Measurements from ENCODE around the gene PRTFDC1.
A peak's percentile ranks its signal among the peaks of the same experiment; 100 is the strongest.
"Not testable (repeated sequence)": the region's sequence is repeated elsewhere in the genome, so short reads cannot be mapped to it uniquely, and the experiment has no call there.

Gene PRTFDC1

DNA sequence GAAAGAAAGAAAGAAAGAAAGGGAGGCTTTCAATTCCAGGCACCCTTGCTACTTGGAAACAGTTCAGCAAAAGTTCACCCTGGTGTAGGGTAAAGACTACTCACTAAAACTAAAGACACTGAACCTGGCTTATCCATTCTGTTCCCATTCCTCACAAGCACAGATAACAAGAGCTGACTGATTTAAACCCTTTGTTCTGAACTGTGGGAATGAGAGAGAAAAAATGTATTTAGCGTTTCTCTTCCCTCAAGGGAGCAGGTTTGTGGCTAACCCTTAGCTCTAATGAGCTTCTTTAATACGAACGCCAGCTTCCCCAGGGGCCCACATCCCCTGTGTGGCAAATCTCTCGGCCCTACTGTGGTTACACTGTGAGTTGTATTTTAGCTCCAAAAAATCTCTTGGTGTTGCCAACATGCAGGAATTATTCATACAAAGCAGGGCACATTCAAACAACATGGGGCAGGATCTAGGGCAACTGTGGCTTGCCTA lies 23.3 kb downstream of the PRTFDC1 start:
- peak; percentile 94 for DNase-seq

- no peak for DNase-seq
These were observed 24.2 kb downstream of the PRTFDC1 start for GRCh38 chr10:24928163-24928562.

DNA sequence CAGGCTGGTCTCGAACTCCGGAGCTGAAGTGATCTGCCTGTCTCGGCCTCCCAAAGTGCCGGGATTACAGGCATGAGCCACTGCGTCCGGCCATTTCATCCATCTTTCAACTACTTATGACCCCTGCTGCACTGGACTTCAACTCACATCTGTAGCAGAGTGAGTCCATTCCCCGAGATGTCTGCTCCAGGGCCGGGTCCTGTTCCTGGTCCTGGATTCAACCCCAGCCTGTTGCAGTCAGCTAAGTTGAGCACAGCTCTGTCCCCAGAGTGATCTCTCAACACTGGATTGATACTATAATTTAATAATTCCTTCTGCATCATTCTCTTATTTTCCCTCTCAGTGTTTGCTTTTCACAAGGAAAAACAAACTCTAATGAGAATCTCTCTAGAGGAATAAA lies 25.8 kb downstream of the PRTFDC1 start:
- no peak for DNase-seq

DNA sequence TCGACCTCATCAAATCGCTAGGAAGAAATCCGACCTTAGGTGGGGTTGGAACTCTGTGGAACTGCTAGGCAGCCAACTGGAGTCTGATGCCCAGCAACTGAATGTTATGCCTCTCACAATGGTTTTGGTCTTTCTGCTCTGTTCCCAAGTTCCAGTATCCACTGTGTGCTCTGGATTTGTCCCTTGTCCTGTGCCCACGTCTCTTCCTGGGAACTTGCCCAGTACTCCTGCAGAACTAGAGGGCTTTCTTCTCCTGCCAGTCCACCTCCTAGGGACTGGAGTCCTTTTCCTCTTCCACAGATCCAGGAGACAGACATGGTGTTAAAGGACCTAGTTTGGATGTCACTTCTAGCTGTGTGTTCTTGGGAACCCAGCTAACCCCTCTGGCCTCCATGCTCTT lies 26.6 kb downstream of the PRTFDC1 start:
- DNase-seq, result no peak

- DNase-seq, result not testable (repeated sequence)
These were observed 27.9 kb downstream of the PRTFDC1 start for GRCh38 chr10:24924483-24924882.

- not testable (repeated sequence) for DNase-seq
These were observed 30.1 kb downstream of the PRTFDC1 start for GRCh38 chr10:24922222-24922868.

DNA sequence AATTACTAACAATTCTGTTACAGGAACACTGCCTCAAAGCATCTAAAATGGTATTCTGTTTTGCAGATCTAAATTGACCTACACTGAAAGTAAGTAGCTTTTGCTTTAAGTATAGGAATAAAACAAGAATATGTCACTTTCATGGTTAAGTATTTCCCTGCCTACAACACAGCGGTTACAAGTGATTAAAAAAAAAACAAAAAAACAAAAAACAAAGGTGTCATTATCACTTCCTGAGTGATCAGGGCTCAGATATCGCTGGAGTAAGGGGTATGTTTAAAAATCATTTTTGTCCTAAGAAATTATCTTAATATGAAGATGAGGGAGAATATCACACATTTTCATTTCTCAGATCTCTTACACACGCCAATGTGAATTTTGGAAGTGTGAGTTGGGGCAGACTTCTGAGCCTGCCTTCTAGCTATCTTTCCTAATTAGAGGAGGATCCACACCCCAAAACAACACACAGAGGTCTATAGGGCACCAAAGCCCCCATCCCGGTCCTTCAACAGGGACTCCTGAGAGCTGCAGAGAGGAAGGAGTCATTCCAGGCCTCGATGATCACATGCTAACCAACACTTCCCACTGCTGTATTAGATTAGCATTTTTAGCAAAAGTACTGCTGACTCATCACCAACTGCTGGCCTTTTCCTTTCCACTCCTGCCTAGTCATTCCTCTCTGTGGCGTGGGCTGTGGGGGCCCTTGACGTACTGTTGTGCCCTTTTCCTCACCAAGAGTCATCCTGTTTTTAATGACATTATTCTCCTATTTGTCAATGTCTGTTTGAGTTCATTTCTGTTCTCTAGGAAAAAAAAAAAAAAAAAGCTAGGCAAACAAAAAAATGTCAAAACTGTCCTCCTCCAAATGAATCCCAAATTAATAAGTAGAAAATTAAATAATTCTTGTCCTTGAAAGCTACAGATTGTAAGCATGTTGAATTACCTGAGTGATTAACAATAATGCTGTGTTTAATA lies 31.2 kb downstream of the PRTFDC1 start:
- peak; percentile 97 for DNase-seq

GRCh38 chr10:24920192-24920591 lies 32.2 kb downstream of the PRTFDC1 start:
- not testable (repeated sequence) for DNase-seq

- not testable (repeated sequence) for DNase-seq
These were observed 32.8 kb downstream of the PRTFDC1 start for GRCh38 chr10:24919629-24920028.

DNA sequence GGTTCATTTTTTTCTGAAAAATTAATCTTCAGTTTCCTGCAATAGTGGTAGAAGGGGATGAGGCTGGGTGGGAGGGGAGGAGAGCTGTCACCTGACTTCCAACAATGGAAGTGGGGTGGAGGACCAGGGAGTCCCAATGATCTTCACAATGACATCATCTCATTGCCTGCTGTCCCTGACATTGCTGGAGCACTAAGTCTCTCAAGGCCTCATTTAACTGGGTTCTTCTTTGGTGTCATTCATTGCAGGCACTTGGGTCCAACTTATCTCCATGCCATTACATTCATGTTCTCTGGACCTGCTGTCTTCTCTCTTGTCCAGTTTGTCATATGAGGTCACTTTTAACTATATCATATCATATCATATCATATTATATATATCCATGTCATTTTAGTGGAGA lies 34.4 kb downstream of the PRTFDC1 start:
- DNase-seq, result no peak

DNA sequence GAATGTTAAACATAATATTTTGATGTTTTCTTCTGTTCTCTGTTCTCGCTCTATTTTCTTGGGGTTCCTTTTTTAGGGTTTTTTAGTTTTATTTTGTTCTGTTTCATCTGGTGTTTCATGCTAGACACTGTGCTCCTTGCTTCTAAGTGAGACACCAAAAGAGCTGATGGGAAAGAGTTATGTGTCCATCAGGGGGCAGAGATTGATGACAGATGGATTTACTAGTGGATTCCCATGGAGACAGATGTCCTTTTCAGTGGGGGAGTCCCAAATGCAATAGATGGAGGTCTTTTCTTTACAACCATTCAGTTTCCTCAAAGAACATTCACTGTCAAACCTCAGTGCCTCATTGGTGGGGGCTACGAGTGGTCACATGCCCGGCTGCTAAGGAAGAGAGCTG lies 34.9 kb downstream of the PRTFDC1 start:
- DNase-seq, result no peak

DNA sequence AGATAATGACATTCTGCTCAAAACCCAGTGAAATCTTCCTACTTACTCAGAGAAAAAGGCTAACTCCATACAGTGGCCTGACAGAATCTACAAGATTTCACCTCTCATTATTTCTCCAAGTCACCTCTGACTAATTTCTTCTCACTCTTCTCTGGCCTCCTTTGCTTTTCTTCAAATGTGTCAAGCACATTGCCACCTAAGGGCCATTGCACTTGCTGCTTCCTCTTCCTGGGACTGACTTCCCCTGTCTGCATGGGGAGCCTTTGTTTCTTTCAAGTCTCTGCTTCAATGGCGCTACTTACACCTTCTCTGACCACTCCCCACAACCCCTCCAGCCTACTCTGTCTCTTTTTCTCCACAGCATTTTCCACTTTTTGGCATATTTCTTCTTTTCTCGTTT lies 36.0 kb downstream of the PRTFDC1 start:
- no peak for DNase-seq

GRCh38 chr10:24915304-24915703 lies 37.1 kb downstream of the PRTFDC1 start:
- no peak for DNase-seq

DNA sequence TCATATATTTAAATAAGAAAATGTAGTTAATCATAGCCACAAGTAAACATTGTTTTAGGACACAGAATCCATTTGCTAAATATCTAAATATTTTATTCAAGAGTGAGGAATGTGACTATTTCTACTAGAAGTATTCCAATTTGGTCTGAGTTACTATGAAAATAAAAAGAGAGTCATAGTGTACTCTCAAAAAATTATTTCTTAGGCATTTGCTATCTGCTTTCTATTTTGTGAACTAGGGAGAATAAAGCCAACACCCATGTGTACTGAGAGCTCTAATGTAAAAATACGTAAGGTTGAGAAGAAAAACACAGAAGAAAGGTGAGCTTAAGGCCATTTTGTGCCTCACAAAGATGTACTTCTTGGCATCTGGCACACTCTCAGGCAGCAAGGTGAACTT lies 38.3 kb downstream of the PRTFDC1 start:
- DNase-seq, result no peak

- DNase-seq, result peak; percentile 48
These were observed 40.2 kb downstream of the PRTFDC1 start for GRCh38 chr10:24912215-24912614.

DNA sequence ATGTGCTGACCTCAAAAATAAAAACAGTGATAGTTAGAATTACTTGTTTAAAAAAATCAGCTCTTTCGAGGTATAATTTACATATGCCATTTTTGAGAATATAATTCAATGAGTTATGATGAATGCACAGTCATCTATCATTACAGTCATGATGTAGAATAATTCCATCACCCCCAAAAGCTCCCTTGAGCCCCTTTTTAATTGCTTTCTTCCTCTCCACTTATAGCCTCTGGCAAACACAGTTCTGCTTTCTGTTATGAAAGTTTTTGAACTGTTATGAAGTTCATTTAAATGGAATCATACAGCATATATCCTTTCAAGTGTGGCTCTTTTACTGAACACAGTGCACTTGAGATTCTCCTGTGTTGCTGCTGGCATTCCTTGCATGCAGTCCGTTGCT lies 41.4 kb downstream of the PRTFDC1 start:
- DNase-seq, result no peak

DNA sequence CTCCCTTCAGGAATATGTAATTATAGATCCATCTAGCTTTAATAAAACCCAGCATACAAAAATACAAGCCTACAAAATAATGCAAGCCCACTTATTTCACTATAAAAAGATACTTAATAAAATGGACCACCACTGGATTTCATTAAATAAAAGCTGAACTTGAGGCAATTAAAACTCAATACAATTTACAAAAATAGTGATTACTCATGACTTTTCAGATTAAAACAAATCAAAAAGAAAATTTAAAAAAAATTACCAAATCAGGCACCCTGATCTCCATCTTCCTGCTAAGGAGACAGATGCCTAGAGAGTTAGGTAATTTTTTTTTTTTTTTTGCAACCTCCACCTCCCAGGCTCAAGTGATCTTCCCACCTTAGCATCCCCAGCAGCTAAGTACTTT lies 41.8 kb downstream of the PRTFDC1 start:
- no peak for DNase-seq

DNA sequence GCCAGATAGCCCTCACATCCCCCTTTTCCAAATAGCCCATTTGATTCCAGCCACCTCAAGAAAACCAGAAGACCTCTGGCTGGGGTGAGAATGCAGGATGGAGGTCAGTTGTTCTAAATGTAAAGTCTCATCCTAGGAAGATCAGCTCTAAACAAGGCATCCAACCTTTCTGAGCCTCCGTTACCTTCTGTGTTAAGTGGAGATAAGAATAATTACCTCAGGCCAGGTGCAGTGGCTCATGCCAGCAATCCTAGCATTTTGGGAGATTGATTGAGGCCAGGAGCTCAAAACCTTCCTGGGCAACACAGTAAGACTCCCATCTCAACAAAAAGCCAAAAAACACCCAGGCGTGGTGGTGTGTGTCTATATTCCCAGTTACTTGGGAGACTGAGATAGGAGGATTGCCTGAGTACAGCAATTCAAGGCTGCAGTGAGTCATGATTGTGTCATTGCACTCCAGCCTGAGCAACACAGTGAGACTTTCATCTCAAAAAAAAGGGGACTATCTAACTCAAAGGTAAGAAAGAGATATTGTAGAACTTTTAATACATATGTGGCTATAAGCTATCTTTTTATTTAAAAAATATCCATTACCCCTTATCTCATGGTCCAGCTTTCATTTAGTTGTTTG lies 43.5 kb downstream of the PRTFDC1 start:
- DNase-seq, result peak; percentile 79

GRCh38 chr10:24907956-24908355 lies 44.5 kb downstream of the PRTFDC1 start:
- no peak for DNase-seq

GRCh38 chr10:24906372-24906771 lies 46.0 kb downstream of the PRTFDC1 start:
- no peak for DNase-seq

GRCh38 chr10:24904824-24905223 lies 47.6 kb downstream of the PRTFDC1 start:
- no peak for DNase-seq

DNA sequence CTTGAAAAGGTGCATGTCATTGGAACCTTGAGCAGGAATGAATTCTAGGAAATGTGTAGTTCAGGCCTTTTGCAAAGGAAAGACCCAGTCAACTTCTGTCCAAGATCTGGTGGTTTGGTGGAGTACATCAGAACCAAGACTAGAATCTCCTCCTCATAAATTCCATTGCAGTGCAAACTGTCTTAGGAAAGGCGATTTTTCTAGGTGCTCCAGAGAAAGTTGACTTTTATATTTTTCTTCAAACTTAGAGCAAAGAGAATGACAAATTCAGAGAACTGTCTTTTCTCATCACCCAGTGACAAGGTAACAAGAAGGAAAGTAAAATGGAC lies 50.0 kb downstream of the PRTFDC1 start:
- no peak for DNase-seq

GRCh38 chr10:24901686-24902399 lies 50.6 kb downstream of the PRTFDC1 start:
- DNase-seq, result peak; percentile 98
